Right renal cortex interstitium (tissue), 3 donors: ENCODE data around the gene GRIK3. TPM values are rescaled to one million over a fixed set of nuclear protein-coding genes. Genes with fewer than 3 reads are reported as not detected.
"Not testable (repeated sequence)": the region's sequence is repeated elsewhere in the genome, so short reads cannot be mapped to it uniquely, and the experiment has no call there.

Source experiments
- DNase-seq, 3 donors: peaks; one replicate each; pipeline ENCODE4 v3.0.0-alpha.2; 2013; ENCODE audit warnings: low read depth in 3 of 3, low spot score in 2 of 3
- polyA plus RNA-seq, 3 donors: library from polyadenylated mRNA; unstranded; fragments of 120-200 nt; gene quantifications; one replicate each; pipeline ENCODE4 v1.2.1, GENCODE V29; 2013; ENCODE audit not compliant: insufficient read length in 3 of 3

The GRIK3 gene
- polyA plus RNA-seq, result 1 to 10 TPM; 2.6 to 3.4 (median 3.1) TPM

DNA sequence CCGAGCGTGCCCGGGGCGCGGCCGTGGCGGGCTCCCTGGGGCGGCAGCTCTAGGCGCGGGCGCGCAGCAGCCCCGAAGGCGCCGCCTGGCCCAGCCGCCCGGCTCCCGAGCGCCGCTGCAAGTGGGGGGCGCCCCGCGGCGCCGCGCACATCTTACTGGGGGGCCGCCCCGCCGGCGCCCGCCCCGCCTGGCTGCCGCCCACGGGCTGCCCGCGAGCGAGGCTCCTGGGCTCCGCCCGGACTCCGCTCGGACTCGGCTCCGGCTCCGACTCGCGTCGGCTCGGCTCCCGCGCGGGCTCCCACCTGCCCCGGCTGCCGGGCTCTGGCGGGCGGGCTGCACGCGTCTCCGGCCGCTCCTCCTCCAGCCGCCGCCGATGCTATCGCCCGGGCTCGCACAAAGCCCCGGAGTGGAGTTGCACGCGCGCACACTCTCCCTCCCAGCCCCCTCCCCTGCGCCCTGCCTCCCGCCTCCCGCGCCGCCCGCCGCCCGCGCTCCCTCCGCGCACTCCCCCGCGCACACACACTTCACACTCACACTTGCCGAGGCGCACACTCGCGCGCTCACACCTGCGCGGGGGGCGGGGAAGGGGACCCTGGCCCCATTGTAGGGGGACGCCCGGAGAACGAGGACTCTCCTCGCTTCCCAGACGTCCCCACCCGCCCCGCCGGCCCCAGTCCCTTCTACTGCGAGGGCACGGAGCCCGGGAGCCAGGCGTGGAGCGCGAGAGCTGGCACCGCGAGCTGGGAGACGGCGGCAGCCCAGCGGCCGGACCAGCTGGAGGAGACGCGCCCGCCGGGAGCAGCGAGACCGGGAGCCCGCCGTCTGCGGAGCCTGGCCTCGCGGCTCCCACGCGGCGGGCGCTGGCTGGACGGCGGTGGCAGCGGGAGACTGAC lies at the start of gene GRIK3:
Gene GRIK3 (minus strand): TSS at position 395 of the 893 bp plus-strand sequence. CDS start 407 bp downstream, outside the sequence.
- no peak for DNase-seq

DNA sequence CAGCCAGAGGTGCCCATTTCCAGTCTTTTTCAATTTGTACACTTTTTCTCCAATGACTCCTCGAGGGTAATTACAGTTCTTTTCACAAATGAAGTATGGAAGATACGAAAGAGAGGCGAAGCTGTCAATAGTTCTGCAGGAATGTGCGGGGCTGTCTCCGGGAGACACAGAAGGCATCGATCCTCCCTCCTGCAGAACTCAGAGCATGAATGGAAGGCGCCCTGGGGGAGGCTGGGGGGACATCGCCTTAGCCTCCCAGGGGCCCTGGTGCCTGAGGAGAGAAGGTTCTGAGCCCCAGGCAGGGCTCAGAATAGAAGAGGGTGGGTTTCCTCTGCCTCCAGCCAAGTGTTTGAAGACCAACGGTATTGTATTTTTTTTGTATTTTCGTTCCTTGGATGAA lies 49.7 kb upstream of the GRIK3 start:
- DNase-seq, result no peak

DNA sequence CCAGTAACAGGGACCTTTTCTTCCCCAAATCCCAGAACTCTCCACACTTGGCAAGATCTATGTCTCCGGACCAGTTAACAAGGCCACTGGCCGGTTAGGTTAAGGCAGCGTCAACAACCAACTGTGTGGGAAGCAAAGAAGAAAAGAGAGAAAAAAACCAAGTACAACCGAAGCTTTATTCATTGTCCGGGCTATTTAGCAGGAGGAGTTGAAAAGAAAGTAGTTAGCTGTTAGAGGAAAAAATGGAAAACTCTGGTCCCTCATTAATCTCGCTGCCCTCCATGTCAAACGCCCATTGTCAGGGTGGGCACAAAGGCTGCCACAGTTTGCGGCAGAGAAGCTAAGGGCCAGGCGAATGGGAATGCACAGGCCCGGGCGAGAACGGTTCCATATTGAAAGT lies 49.3 kb upstream of the GRIK3 start:
- DNase-seq, result no peak

DNA sequence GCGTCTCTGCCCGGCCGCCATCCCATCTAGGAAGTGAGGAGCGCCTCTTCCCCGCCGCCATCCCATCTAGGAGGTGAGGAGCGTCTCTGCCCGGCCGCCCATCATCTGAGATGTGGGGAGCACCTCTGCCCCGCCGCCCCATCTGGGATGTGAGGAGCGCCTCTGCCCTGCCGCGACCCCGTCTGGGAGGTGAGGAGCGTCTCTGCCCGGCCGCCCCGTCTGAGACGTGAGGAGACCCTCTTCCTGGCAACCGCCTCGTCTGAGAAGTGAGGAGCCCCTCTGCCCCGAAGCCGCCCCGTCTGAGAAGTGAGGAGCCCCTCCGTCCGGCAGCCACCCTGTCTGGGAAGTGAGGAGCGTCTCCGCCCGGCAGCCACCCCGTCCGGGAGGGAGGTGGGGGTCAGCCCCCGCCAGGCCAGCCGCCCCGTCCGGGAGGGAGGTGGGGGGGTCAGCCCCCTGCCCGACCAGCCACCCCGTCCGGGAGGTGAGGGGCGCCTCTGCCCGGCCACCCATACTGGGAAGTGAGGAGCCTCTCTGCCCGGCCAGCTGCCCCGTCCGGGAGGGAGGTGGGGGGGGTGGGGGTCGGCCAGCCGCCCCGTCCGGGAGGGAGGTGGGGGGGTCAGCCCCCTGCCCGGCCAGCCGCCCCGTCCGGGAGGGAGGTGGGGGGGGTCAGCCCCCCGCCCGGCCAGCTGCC lies 46.1 kb upstream of the GRIK3 start:
- DNase-seq, result not testable (repeated sequence)

DNA sequence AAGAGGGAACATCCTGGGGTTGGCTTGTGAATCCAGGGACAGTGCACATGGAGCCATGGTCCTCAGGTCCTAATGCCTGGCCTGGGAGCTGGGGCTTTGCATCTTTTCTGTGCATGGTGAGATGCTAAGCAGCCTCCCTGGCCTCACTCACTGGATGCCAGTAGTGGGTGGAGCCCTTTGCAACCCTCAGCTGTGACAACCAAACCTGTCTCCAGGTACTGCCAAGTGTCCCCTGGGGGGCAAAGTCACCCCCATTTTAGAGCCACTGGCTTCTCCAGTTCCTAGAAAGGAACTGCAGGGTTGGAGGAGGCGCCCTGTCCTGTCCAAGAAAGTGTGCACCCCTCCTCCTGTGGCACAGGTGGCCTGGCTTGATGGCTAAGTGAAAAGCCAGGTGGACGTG lies 44.6 kb upstream of the GRIK3 start:
- no peak for DNase-seq

DNA sequence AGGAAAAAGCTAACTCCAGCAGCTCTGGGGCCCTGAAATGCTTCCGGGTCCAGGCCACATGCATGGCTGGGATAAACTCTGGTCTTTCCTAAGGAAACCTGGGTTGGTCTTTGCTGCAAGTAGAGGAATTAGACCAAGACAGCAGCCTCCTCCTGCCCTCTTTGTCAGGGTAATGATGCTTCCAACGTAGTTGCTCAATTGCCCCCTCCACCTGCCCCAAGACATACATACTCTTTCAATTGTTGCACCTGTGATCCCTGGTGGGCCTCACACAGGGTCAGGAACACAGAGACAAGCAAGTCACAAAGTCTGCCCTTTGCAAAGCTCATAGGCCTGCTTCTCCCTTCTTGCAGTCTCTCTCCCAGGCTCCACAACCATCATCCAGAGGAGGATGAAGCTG lies 41.9 kb upstream of the GRIK3 start:
- no peak for DNase-seq

DNA sequence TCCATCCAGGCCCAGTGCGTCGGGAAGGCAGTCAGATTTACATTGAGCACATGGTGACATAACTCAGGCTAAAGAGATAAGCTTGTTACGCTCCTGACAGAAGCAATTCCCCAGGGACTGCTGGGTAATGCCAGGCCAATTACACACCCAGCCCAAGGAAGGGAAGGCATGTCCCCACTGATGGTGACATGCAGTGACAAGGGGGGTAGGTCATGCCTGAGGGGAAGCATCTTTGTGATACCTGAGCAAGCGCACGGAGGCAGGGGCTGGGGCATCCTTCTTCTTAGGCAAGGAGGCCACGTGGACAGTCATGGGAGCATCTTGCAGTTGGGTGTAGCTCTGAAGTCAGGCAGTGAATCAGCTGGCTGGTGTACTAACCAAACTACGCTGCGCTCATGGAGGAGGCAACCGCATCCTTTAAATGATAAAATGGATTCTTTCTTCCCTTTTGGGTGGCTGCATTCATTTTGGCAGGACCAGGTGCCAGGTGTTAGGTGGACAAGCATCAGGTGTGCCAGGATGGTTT lies 39.6 kb upstream of the GRIK3 start:
- DNase-seq, result no peak

DNA sequence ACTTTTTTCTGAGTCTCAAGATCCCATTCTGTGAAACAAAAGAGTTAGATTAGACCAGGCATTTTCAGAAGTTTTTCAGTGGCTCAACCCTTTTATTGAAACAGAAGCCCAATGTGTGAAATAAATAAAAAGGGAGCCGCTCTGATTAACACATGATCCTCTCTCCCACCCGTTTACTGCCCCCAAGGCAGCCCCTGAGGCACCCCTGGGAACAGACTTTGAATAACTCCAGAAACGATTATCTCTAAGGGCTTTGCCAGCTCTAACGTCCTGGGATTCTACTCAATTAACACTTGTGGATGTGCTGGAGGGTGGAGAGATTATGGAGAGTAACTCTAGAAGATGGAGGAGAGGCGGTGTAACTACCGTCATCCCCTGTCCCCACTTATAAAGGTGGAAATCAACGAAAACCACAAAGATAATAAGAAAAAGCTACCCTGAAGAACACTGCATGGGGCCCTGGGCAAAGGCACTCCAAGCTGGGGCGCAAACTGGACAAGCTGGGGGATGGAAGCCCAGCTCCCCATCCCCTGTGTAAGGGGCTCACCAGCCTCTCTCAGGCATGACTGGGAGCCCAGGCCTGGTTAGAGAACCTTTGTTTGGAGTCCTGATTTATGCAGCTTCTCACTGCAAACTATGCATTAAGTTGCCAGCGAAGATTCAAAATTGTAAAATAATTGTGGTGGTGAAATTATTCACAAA lies 39.0 kb upstream of the GRIK3 start:
- no peak for DNase-seq

DNA sequence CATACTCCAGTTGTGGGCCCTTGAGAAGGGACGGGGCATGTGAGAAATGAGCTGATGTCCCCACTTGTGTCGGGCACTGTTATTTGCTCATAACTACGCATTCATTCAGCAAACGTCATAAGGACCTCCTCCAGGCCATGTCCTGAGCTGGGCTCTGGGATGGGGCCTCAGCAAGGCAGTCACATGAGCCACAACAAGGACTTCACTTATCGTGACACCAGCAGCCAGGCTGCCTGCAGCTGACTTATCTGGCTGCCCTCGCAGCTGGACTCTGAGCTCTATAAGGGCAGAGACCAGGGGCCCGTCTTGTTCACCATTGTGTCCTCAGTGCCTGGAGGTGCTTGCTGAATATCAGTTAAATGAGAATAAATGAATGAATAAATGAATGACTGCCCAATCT lies 37.5 kb upstream of the GRIK3 start:
- DNase-seq, result no peak

DNA sequence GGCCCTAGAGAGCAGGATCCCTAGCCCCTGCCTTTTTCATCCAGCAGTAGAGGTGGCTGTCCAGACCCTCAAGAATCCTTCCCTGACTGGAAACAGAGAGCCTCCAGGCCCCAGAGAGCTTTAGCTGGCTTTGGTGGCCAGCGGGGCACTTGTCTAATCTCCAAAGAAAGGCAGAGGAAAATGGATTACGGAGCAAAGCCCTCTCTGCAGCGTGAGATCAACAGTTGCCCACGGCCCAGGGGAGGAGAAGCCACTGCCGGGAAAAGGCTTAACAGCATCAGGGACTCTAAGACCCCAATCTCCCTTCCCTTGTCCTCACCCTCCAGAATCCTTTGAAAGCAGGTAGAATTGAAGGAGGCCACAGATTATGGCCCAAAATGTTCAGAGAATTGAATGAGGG lies 35.8 kb upstream of the GRIK3 start:
- DNase-seq, result no peak

DNA sequence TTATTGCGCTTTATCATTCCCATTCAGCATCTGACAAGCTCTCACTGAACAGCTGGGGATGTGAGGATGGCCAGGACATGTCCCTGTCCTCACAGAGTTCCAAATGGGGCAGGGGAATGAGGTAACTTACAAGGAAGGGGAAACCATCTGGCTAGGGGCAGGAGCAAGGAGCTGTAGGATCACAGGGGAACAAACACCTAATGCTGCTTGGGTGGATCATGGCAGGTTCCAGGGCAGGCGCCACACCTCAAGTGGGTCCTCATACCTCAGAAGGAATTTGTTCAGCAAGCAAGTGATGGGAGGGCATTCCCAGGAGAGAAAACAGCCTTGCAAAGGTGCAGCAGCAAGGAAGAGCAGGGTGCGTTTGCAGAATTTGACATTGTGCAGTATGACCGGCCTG lies 35.1 kb upstream of the GRIK3 start:
- no peak for DNase-seq

DNA sequence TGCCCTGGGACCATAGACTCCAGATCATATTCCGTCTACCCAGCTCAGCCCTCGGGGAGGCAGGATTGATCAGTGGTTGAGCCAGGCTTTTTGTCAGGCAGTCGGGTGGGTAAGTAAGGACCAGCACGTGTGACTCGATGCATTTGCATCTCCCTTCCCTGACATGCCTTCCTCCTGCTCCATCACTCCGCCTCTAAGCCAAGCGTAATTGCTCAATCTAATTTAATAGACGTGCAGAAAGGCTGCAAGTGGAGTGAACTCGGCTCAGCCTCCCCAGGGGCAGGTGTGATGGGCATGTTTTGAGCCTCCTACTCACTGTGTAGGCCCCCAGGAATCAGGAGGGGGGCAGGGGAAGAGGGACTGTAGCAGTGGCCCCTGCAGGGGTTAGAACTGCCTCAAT lies 34.6 kb upstream of the GRIK3 start:
- DNase-seq, result no peak

DNA sequence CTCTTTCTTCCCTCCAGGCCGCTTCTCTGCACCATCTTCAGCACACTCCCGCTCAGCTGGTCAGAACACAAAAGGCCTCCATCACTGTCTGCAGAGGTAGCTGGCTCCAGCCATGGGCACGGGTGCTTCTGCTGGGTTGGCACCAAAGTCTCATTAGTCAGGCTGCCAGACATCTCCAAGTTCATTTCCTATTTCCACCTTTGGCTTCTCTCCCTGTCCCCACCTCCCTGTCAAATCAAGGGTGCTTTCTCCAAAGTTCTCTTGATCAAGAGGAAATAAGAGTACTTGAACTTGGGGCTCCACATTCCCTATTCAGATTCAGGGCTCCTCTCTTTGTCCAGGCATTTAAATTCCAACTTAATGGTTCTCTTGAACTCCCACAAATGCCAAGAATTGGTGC lies 33.9 kb upstream of the GRIK3 start:
- DNase-seq, result no peak

DNA sequence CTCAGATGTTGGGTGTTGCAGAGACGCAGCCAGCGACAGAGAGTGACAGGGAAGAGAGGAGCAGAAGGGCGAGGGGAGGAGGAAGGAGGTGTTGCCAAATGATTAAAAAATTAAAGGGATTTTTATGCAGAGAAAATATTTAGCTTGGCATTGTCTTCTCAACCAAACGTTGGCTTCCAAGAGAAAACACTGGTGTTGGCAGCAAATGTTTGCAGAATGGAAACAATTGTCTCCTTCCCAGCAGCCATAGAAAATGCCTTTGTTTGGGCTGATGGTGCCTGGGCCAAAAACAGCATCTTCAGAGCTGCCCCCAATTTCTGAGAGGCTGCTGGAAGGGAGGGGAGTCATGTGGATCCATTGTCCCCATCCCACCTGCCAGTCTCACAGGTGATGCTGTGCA lies 29.7 kb upstream of the GRIK3 start:
- DNase-seq, result no peak

DNA sequence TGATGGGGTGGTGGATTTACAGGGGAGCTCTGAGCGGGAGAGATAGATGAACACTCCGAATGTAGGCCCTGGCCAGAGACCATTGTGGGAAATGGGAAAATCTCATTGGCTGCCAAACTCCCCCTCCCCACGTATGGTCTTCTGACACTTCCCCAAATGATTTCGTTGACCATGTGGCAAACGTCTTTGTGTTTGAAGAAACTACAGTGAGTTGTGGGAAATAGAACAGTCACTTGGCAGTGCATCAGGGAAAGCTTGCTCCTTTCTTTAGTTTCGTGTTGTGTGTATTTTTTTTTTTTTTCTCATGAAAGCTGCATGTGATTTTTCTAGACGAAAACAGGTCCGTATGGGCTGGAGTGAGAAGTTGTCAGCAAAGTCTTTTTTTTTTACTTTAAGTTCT lies 25.0 kb upstream of the GRIK3 start:
- DNase-seq, result no peak

DNA sequence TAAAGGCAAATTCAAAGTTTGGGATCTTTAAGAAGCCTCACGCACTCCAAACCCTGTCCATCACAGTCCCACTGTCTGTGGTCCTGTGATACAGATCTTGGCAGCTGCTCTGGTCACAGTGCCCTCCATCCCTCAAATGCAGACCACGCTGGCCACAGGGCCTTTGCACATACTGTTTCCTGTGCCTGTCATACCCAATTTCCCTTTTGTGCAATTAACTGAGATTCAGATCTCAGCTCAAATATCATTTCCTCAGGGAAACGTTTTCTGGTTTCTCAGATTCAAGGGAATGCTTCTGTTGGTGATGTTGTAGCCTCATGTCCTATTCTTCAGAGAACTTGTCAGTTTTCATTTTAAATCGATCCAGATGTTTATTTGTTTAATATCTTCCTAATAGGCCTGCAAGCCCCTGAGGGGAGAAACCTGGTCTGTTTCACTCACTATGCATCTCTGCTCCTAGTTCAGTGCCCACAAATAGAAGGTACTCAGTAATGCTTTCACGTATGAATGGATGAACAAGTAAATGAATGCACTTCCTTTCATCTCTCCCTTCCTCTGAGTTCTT lies 24.2 kb upstream of the GRIK3 start:
- no peak for DNase-seq

DNA sequence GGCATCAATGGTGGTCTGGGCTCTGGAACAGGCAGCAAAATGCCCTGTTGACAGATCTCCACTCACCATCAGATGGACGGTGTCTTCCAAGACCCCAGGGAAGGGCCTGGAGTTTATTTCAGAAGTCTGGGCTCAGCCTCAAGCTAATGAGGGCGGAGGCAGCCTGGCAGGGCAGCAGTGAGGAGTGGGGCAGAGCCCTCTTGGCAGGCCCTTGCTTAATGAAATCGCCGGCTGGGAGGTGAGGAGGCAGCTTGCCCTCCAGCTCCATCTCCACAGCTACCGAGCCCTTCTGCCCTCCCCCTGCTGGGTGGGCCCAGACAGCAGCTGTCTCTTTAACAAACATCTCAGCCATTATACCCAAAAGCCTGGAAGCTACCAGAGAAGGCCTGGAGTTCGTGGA lies 22.0 kb upstream of the GRIK3 start:
- DNase-seq, result no peak

DNA sequence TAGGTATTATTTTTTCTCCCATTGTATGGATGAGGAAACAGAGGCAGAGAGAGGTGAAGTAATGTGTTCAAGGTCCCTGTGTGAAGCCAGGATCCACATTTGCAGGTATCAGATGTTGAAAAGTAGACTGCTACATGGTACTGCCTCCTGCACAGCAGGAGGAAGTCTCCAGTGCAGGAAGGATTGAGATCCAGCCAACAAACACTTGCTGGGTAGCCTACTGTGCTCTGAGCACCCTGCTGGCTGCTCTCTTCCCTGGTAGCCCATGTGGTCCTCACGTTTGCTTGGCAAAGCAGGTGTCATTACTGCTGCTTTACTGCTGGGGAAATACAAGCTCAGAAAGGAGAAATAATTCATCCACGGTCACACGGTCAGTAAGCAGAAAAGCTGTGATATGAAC lies 21.3 kb upstream of the GRIK3 start:
- DNase-seq, result no peak

DNA sequence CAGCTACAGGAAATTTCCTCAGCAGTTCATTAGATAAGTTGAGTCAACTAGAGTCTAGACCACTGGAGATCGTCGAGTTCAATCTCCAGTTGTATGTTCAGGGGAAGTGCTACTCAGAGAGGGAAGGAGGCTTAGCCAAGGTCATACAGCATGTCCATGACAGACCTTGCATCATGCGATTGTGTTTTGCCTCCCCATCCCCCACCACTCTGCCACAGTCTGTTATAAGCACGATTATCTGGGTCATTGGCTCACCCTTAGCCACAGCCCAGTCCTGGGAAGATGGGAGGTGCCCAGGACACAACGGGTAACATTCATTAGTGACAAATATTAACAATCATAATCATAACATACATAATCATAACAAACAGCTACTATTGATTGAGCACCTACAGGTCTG lies 18.9 kb upstream of the GRIK3 start:
- DNase-seq, result no peak

DNA sequence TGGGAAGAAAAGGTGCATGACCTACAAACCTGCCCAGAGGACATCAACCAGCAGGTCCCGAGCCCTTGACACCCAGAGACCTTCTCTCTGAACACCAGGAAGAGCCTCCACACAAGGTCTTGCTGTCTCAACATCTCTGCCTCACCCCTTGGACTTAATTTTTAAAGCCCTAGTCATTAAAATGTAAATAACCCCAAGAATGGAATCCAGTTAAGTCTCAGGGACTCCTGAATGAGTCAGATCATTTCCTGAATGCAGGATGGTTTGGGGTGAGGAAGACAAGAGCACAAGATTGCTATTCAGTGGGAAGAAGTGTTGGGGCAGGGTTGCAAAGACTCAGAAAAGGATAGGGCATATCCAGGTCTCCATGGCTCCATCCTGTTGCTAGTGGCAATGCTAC lies 17.8 kb upstream of the GRIK3 start:
- no peak for DNase-seq

DNA sequence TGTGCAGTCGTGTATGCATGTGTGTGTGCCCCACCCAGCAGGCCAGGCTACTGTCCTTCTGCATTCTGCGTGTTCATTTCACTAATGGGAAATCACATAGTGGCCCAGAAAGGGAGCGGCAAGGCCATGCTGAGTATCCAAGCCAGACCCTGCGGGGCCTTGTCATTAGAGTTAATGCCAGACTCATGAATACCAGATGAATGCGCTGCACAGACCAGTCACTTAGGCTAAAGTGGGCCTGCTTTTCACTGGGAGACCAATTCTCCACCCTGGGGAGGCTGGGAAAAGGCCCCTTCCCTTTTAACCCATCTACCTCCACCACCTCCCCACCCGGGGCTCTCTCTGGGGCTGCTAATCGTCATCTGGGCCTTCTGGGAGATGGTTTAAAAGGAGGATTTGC lies 17.0 kb upstream of the GRIK3 start:
- no peak for DNase-seq
